ENCODE results near the gene LRRC37A.
"Not testable (repeated sequence)": the region's sequence is repeated elsewhere in the genome, so short reads cannot be mapped to it uniquely, and the experiment has no call there.

The LRRC37A gene

GRCh38 chr17:46264456-46265198, 30.3 kb upstream of the LRRC37A start:
- no peak overlapping the region for H4K91ac ChIP-seq (ENCODE audit: low read depth, low read length, poor library complexity)
- no peak overlapping the region for H3K27ac ChIP-seq (replicated peaks; ENCODE audit: low read length)
- no peaks in the 10 kb centered on the region for H3K79me1 ChIP-seq (ENCODE audit: low read depth, low read length)
- H3K9me3 ChIP-seq (replicated peaks in 1 of 2; ENCODE audit: control insufficient read depth in 2 of 2, insufficient read depth in 1 of 2, low read depth in 1 of 2, low read length in 2 of 2) = no peaks in the 10 kb centered on the region
- DNase-seq (ENCODE audit: low spot score) = no peak
- no peak overlapping the region for H2AK5ac ChIP-seq (ENCODE audit: low read depth, low read length)
- H3K4me3 ChIP-seq (ENCODE audit: low read length in 2 of 2) = no peak overlapping the region
- no peak overlapping the region for H2BK120ac ChIP-seq (ENCODE audit: low read depth, low read length)
- H3K36me3 ChIP-seq (replicated peaks in 1 of 2; ENCODE audit: control insufficient read depth in 2 of 2, insufficient read depth in 2 of 2, low read length in 2 of 2) = no peaks in the 10 kb centered on the region
- no peak overlapping the region for H3K9ac ChIP-seq (ENCODE audit: low read depth, low read length, poor library complexity)
- H3K4ac ChIP-seq (ENCODE audit: low read length) = no peak overlapping the region
- H3K14ac ChIP-seq (ENCODE audit: low read length) = no peak overlapping the region
- no peak overlapping the region for H3K23ac ChIP-seq (ENCODE audit: low read depth, low read length, poor library complexity)
- no peak overlapping the region for H2BK5ac ChIP-seq (ENCODE audit: low read length)
- peaks cover 4 to 6% of the 10 kb centered on the region in 2 donors for H3K4me1 ChIP-seq (ENCODE audit: control insufficient read depth in 2 of 2, insufficient read depth in 1 of 2, low read depth in 1 of 2, low read length in 2 of 2)
- H2BK12ac ChIP-seq (ENCODE audit: low read length) = no peak overlapping the region
- WGBS, 2 donors (ENCODE audit: extremely low coverage in 2 of 2, insufficient read length in 2 of 2, insufficient replicate concordance in 1 of 2) = no CpG with 5 or more reads among the region's 3 CpGs
- H3K4me2 ChIP-seq (ENCODE audit: insufficient read depth, low read length, poor library complexity, severe bottlenecking) = no peak overlapping the region
- no peak overlapping the region for H2BK15ac ChIP-seq (ENCODE audit: low read length)
- H3K18ac ChIP-seq (ENCODE audit: low read length) = no peak overlapping the region
- H4K8ac ChIP-seq (ENCODE audit: low read depth, low read length) = no peak overlapping the region
- no peak overlapping the region for H2AFZ ChIP-seq (ENCODE audit: low read length)
- peaks cover 3 to 64% (median 52%) of the 10 kb centered on the region in 3 experiments for H3K27me3 ChIP-seq (ENCODE audit: control insufficient read depth in 3 of 3, insufficient read depth in 3 of 3, low read depth in 1 of 3, low read length in 3 of 3)

GRCh38 chr17:46266063-46266655, 28.8 kb upstream of the LRRC37A start:
- not testable (repeated sequence) for H3K4ac ChIP-seq (ENCODE audit: low read length); H3K9me3 ChIP-seq (replicated peaks in 1 of 2; ENCODE audit: control insufficient read depth in 2 of 2, insufficient read depth in 1 of 2, low read depth in 1 of 2, low read length in 2 of 2); DNase-seq (ENCODE audit: low spot score); H3K14ac ChIP-seq (ENCODE audit: low read length); H3K79me1 ChIP-seq (ENCODE audit: low read depth, low read length); H3K4me1 ChIP-seq (ENCODE audit: control insufficient read depth in 2 of 2, insufficient read depth in 1 of 2, low read depth in 1 of 2, low read length in 2 of 2); H3K27ac ChIP-seq (replicated peaks; ENCODE audit: low read length); H4K91ac ChIP-seq (ENCODE audit: low read depth, low read length, poor library complexity); H3K36me3 ChIP-seq (replicated peaks in 1 of 2; ENCODE audit: control insufficient read depth in 2 of 2, insufficient read depth in 2 of 2, low read length in 2 of 2); H2BK12ac ChIP-seq (ENCODE audit: low read length); H2AK5ac ChIP-seq (ENCODE audit: low read depth, low read length); H2BK120ac ChIP-seq (ENCODE audit: low read depth, low read length)
- H3K9ac ChIP-seq (ENCODE audit: low read depth, low read length, poor library complexity) = peak overlapping the region; percentile 31
- H3K4me3 ChIP-seq (ENCODE audit: low read length in 2 of 2) = peak overlapping the region; percentile 50 to 81
- H4K8ac ChIP-seq (ENCODE audit: low read depth, low read length) = peak overlapping the region; percentile 8
- peak overlapping the region; percentile 30 for H2BK5ac ChIP-seq (ENCODE audit: low read length)
- H3K27me3 ChIP-seq (ENCODE audit: control insufficient read depth in 3 of 3, insufficient read depth in 3 of 3, low read depth in 1 of 3, low read length in 3 of 3) = peaks cover 3 to 62% (median 44%) of the 10 kb centered on the region in 3 experiments
- WGBS, 2 donors (ENCODE audit: extremely low coverage in 2 of 2, insufficient read length in 2 of 2, insufficient replicate concordance in 1 of 2) = no CpG with 5 or more reads among the region's 21 CpGs
- peak overlapping the region; percentile 100 for H3K4me2 ChIP-seq (ENCODE audit: insufficient read depth, low read length, poor library complexity, severe bottlenecking)
- H2AFZ ChIP-seq (ENCODE audit: low read length) = peak overlapping the region; percentile 98
- peak overlapping the region; percentile 53 for H3K23ac ChIP-seq (ENCODE audit: low read depth, low read length, poor library complexity)
- peak overlapping the region; percentile 16 for H3K18ac ChIP-seq (ENCODE audit: low read length)
- peak overlapping the region; percentile 3 for H2BK15ac ChIP-seq (ENCODE audit: low read length)

- peak overlapping the region; percentile 50 to 81 for H3K4me3 ChIP-seq (ENCODE audit: low read length in 2 of 2)
- peak; percentile 92 for DNase-seq (ENCODE audit: low spot score)
- H3K27me3 ChIP-seq (ENCODE audit: control insufficient read depth in 3 of 3, insufficient read depth in 3 of 3, low read depth in 1 of 3, low read length in 3 of 3) = peaks cover 3 to 62% (median 44%) of the 10 kb centered on the region in 3 experiments
- H4K91ac ChIP-seq (ENCODE audit: low read depth, low read length, poor library complexity) = no peak overlapping the region
- H3K36me3 ChIP-seq (replicated peaks in 1 of 2; ENCODE audit: control insufficient read depth in 2 of 2, insufficient read depth in 2 of 2, low read length in 2 of 2) = no peaks in the 10 kb centered on the region
- H3K9ac ChIP-seq (ENCODE audit: low read depth, low read length, poor library complexity) = peak overlapping the region; percentile 94
- no peak overlapping the region for H2AK5ac ChIP-seq (ENCODE audit: low read depth, low read length)
- peak overlapping the region; percentile 100 for H3K4me2 ChIP-seq (ENCODE audit: insufficient read depth, low read length, poor library complexity, severe bottlenecking)
- peak overlapping the region; percentile 44 for H2BK5ac ChIP-seq (ENCODE audit: low read length)
- peak overlapping the region; percentile 83 for H3K14ac ChIP-seq (ENCODE audit: low read length)
- H2BK12ac ChIP-seq (ENCODE audit: low read length) = no peak overlapping the region
- H2AFZ ChIP-seq (ENCODE audit: low read length) = peak overlapping the region; percentile 98
- no peaks in the 10 kb centered on the region for H3K79me1 ChIP-seq (ENCODE audit: low read depth, low read length)
- H3K18ac ChIP-seq (ENCODE audit: low read length) = peak overlapping the region; percentile 98
- H4K8ac ChIP-seq (ENCODE audit: low read depth, low read length) = peak overlapping the region; percentile 43
- peak overlapping the region; percentile 82 for H2BK15ac ChIP-seq (ENCODE audit: low read length)
- WGBS, 2 donors (ENCODE audit: extremely low coverage in 2 of 2, insufficient read length in 2 of 2, insufficient replicate concordance in 1 of 2) = no CpG with 5 or more reads among the region's 116 CpGs
- peak overlapping the region; percentile 66 for H3K23ac ChIP-seq (ENCODE audit: low read depth, low read length, poor library complexity)
- no peak overlapping the region for H3K4ac ChIP-seq (ENCODE audit: low read length)
- no peaks in the 10 kb centered on the region for H3K9me3 ChIP-seq (replicated peaks in 1 of 2; ENCODE audit: control insufficient read depth in 2 of 2, insufficient read depth in 1 of 2, low read depth in 1 of 2, low read length in 2 of 2)
- H2BK120ac ChIP-seq (ENCODE audit: low read depth, low read length) = no peak overlapping the region
- peaks cover 4 to 6% of the 10 kb centered on the region in 2 donors for H3K4me1 ChIP-seq (ENCODE audit: control insufficient read depth in 2 of 2, insufficient read depth in 1 of 2, low read depth in 1 of 2, low read length in 2 of 2)
- H3K27ac ChIP-seq (replicated peaks; ENCODE audit: low read length) = peak overlapping the region; percentile 39
Measured at GRCh38 chr17:46266656-46267544, 28.0 kb upstream of the LRRC37A start.
